GM23248 (cell line): ENCODE measurements around the gene COPS2. TPM values are rescaled to one million over a fixed set of nuclear protein-coding genes. Genes with fewer than 3 reads are reported as not detected.

Experiments used
- DNase-seq: peaks from one replicate; pipeline ENCODE4 v3.0.0-alpha.2; 2015
- H2AFZ ChIP-seq: fragments of 200-600 bp; sonication (generic); 2 replicates; pipeline ENCODE4 v1.6.1; 2016; ENCODE audit warnings: antibody characterized with exemption
- H3F3A ChIP-seq: fragments of 200-600 bp; sonication (generic); 2 replicates; pipeline ENCODE4 v1.6.1; 2016; ENCODE audit warnings: mild to moderate bottlenecking, antibody characterized with exemption, mixed run types; ENCODE audit not compliant: insufficient read depth
- H3K27ac ChIP-seq: fragments of 200-600 bp; sonication (generic); 2 replicates; pipeline ENCODE4 v1.5.1; 2016; ENCODE audit warnings: mild to moderate bottlenecking
- H3K27me3 ChIP-seq: fragments of 200-600 bp; sonication (generic); replicated peaks from 2 replicates; pipeline ENCODE4 v1.6.1; 2016; ENCODE audit warnings: mild to moderate bottlenecking; ENCODE audit not compliant: insufficient read depth
- H3K36me3 ChIP-seq: fragments of 200-600 bp; sonication (generic); 2 replicates; pipeline ENCODE4 v1.6.1; 2016; ENCODE audit warnings: low read depth, mild to moderate bottlenecking
- H3K4me1 ChIP-seq: fragments of 200-600 bp; sonication (generic); 2 replicates; pipeline ENCODE4 v1.6.1; 2016; ENCODE audit warnings: mild to moderate bottlenecking; ENCODE audit not compliant: insufficient read depth
- H3K4me2 ChIP-seq: fragments of 200-600 bp; sonication (generic); one replicate; pipeline ENCODE4 v1.6.1; 2016; ENCODE audit warnings: mild to moderate bottlenecking; ENCODE audit not compliant: unreplicated experiment
- H3K4me3 ChIP-seq: fragments of 200-600 bp; sonication (generic); 2 replicates; pipeline ENCODE4 v1.5.1; 2016; ENCODE audit warnings: mild to moderate bottlenecking
- H3K79me2 ChIP-seq: fragments of 200-600 bp; sonication (generic); 2 replicates; pipeline ENCODE4 v1.6.1; 2016; ENCODE audit warnings: mild to moderate bottlenecking; ENCODE audit not compliant: insufficient read depth
- H3K9ac ChIP-seq: fragments of 200-600 bp; sonication (generic); 2 replicates; pipeline ENCODE4 v1.6.1; 2016; ENCODE audit warnings: mild to moderate bottlenecking
- H3K9me2 ChIP-seq: fragments of 200-600 bp; sonication (generic); 2 replicates; pipeline ENCODE4 v1.6.1; 2016; ENCODE audit warnings: mixed run types, mild to moderate bottlenecking, moderate library complexity; ENCODE audit not compliant: insufficient read depth
- H3K9me3 ChIP-seq: fragments of 200-600 bp; sonication (generic); one replicate; pipeline ENCODE4 v1.6.1; 2017; ENCODE audit warnings: low read depth
- H4K20me1 ChIP-seq: fragments of 200-600 bp; sonication (generic); 2 replicates; pipeline ENCODE4 v1.6.0; 2016; ENCODE audit not compliant: insufficient read depth
- EZH2 ChIP-seq: fragments of 200-600 bp; sonication (generic); IDR thresholded peaks from 2 replicates; pipeline ENCODE4 v1.6.1; 2018; ENCODE audit warnings: antibody characterized with exemption, mild to moderate bottlenecking; ENCODE audit not compliant: insufficient read depth, poor library complexity, severe bottlenecking
- EZH2phosphoT487 ChIP-seq: fragments of 200-600 bp; sonication (generic); IDR thresholded peaks from 2 replicates; pipeline ENCODE4 v1.6.1; 2018; ENCODE audit warnings: antibody characterized with exemption, moderate library complexity, mild to moderate bottlenecking, low read depth; ENCODE audit not compliant: insufficient read depth
- WGBS, 2 experiments: methylation state at CpG; one replicate each; pipeline ENCODE4 v1.1.6; 2015 to 2017; ENCODE audit warnings: low lambda C conversion rate in 2 of 2, low coverage in 1 of 2; ENCODE audit errors: missing lambda C conversion rate in 2 of 2; 5-methylcytosine and 5-hydroxymethylcytosine counted together
- in situ Hi-C: fragments of 300-500 bp; cut with MboI; formaldehyde crosslinking; loops from 2 replicates; pipeline ENCODE4 v1.15.0; 2020
- polyA plus RNA-seq: library from polyadenylated mRNA; unstranded; fragments of >200 nt; fragmentation: Nextera tagmentation; extraction: Ambion mirVana; gene quantifications from 2 replicates; pipeline ENCODE4 v1.2.1, GENCODE V29; 2016
- total RNA-seq: library from RNA; depleted of rRNA; stranded (reverse); fragments of >200 nt; shearing (Covaris generic); gene quantifications from 2 replicates; pipeline ENCODE4 v1.2.3, GENCODE V29; 2014

The COPS2 gene
- total and polyA plus RNA-seq, 2 experiments from 2014 or later = 58.0 to 60.1 TPM

GRCh38 chr15:49094923-49095322 lies 60.5 kb downstream of the COPS2 start:
- Histone ChIP-seq H3K9me2 (no peaks in the 10 kb centered on the region), H3K9me3 (no peaks in the 10 kb centered on the region), H3K4me3 (no peak overlapping the region), H2AFZ (no peak overlapping the region), H3K4me1 (no peaks in the 10 kb centered on the region), H3K36me3 (peaks cover 2% of the 10 kb centered on the region; the same call in 1 of the 2 replicates), H3K27ac (no peak overlapping the region), H3K4me2 (no peak overlapping the region), H3K9ac (no peak overlapping the region), H3K79me2 (no peaks in the 10 kb centered on the region), H3F3A (0 out of 2 replicates have a peak, but pooled peaks cover 3% of the 10 kb centered on the region), H4K20me1 (no peaks in the 10 kb centered on the region), H3K27me3 (no peaks in the 10 kb centered on the region)
- WGBS, 2 experiments = 71 to 86% methylated on average over 1 of the region's 1 CpG
- in situ Hi-C loops = no loop called here
- DNase-seq = no peak
- TF ChIP-seq EZH2phosphoT487 (no peak), EZH2 (no peak)

DNA sequence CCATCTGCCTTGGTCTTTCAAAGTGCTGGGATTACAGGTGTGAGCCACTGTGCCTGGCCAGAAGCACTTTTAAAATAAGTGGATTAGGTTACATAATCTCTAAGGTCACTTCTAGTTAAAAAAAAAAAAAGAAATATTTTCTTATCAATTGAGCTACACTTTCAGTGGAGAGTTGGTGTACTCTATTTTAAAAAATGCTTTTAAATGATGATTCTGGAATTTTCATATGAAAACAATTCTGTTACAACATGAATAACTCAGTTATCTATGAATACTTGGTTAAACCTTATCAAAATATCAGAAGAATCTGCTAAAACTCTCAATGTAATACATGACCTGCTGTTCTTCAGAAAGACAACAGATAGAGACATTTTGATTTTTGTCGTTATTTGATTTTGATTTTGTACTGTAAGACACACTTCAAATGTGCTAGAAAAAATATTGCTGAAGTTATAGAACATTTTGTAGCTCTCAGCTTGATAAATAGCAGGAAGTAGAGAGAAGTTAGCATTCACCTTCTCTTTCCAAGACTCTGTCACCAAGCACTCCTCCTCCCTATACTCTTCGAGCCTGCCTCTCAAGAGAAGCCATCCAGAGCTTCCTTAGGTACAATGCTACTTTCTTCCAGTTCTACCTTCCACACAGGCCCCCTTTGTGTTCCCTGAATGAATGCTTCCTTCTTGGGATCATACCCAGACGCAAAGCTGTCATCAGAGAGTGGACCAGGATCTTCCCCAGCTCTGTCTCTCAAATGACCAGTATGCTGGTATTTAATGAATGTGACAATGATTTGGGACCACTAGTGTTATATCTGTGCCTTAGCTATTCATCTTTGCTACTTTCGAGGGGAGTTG lies 61.9 kb downstream of the COPS2 start:
- no peak overlapping the region for H3K9ac ChIP-seq
- 85 to 88% methylated on average over 4 of the region's 4 CpGs for WGBS, 2 experiments
- no peaks in the 10 kb centered on the region for H3K9me2 ChIP-seq
- DNase-seq = no peak
- H3K36me3 ChIP-seq = no peaks in the 10 kb centered on the region
- no peak overlapping the region for H2AFZ ChIP-seq
- H3K79me2 ChIP-seq = no peaks in the 10 kb centered on the region
- H3K27me3 ChIP-seq = no peaks in the 10 kb centered on the region
- no peak overlapping the region for H3K4me2 ChIP-seq
- no peak overlapping the region for H3K4me3 ChIP-seq
- H3K27ac ChIP-seq = no peak overlapping the region
- no peaks in the 10 kb centered on the region for H4K20me1 ChIP-seq
- 0 out of 2 replicates have a peak, but pooled peaks cover 3% of the 10 kb centered on the region for H3F3A ChIP-seq
- no peaks in the 10 kb centered on the region for H3K4me1 ChIP-seq
- no peaks in the 10 kb centered on the region for H3K9me3 ChIP-seq
- in situ Hi-C loops = no loop called here
- no peak for TF ChIP-seq EZH2
- no peak for TF ChIP-seq EZH2phosphoT487

DNA sequence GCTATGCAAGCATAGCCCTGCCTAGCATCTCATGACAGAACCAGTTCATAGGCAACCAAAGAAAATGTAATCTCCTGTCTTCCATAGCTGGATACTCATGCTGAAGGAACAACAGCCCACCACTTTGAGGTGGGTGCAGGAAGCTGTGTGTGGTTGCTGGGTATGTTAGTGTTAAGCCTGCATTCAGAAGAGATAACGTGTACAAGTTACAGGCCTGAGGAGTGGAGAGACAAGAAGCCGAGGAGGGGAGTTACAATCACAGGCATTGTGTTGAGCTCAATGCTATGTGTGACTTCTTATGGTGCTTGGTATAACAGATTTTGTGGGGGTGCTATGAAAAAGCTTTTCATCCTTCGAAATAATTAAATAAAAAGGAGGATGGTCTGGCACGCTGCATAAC lies 66.4 kb downstream of the COPS2 start:
- WGBS, 2 experiments = 75 to 84% methylated on average over 4 of the region's 4 CpGs
- Histone ChIP-seq H3K9me3 (no peaks in the 10 kb centered on the region), H3K36me3 (no peaks in the 10 kb centered on the region)

GRCh38 chr15:49085696-49086459 lies 69.5 kb downstream of the COPS2 start:
- Histone ChIP-seq H3K9ac (no peak overlapping the region), H3K36me3 (no peaks in the 10 kb centered on the region), H3K79me2 (no peaks in the 10 kb centered on the region), H2AFZ (no peak overlapping the region), H3K4me1 (peaks cover 31% of the 10 kb centered on the region), H3K9me2 (no peaks in the 10 kb centered on the region), H3K9me3 (no peaks in the 10 kb centered on the region), H3F3A (peaks cover 30% of the 10 kb centered on the region), H3K27me3 (no peaks in the 10 kb centered on the region), H3K4me2 (no peak overlapping the region), H3K27ac (no peak overlapping the region), H4K20me1 (no peaks in the 10 kb centered on the region), H3K4me3 (no peak overlapping the region)
- 93 to 94% methylated on average over 5 of the region's 5 CpGs for WGBS, 2 experiments
- in situ Hi-C loops = no loop called here
- no peak for DNase-seq
- no peak for TF ChIP-seq EZH2phosphoT487

More for the DNA sequence above, 66.4 kb downstream of the COPS2 start:
- H4K20me1 ChIP-seq = no peaks in the 10 kb centered on the region
- H3K9me2 ChIP-seq = no peaks in the 10 kb centered on the region
- H3K9ac ChIP-seq = no peak overlapping the region
- H3K27me3 ChIP-seq = no peaks in the 10 kb centered on the region
- H3F3A ChIP-seq = peaks cover 13% of the 10 kb centered on the region
- H3K27ac ChIP-seq = no peak overlapping the region
- H3K4me3 ChIP-seq = no peak overlapping the region
- H3K4me2 ChIP-seq = no peak overlapping the region
- DNase-seq = no peak
- TF ChIP-seq EZH2phosphoT487 (no peak), EZH2 (no peak)
- no peaks in the 10 kb centered on the region for H3K79me2 ChIP-seq
- no peak overlapping the region for H2AFZ ChIP-seq
- in situ Hi-C loops = no loop called here
- peaks cover 6% of the 10 kb centered on the region for H3K4me1 ChIP-seq
